ENCODE measurements around the gene LMAN2.
"Not testable (repeated sequence)": the region's sequence is repeated elsewhere in the genome, so short reads cannot be mapped to it uniquely, and the experiment has no call there.

The LMAN2 gene

DNA sequence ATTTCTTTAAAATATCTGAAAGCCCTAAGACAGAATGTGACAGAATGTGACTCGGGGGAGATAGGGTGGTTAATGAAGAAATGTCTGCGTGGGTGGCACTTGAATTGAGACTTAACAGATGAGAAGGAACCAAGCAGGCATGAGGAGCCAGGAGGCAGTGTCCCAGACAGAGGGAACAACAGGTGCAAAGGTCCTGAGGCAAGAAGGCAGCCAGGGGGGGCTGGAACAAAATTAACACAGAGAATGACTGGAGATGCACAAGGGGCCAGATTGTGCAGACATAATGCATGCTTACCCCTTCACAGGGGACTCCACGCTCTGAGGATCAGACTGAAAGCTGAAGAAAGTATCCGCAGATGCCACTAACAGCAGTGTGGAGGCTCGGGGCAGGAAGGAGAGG is 1.7 kb downstream of the LMAN2 start:
- DNase-seq (ENCODE audit: low spot score), result no peak

DNA sequence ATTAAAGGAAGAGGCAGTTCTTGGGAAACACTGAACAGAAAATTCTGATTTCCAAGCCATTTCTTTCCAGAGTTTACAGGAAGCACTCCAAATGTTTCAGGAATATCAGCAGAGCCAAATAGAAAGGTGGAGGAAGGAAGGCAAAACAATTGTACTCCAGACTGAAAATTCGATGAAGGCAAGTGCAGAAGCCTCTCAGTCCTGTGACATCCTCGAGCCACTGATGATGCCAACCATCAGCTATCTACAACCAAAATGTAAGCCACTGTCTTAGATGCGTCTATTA is 2.2 kb downstream of the LMAN2 start:
- DNase-seq (ENCODE audit: low spot score), result no peak

DNA sequence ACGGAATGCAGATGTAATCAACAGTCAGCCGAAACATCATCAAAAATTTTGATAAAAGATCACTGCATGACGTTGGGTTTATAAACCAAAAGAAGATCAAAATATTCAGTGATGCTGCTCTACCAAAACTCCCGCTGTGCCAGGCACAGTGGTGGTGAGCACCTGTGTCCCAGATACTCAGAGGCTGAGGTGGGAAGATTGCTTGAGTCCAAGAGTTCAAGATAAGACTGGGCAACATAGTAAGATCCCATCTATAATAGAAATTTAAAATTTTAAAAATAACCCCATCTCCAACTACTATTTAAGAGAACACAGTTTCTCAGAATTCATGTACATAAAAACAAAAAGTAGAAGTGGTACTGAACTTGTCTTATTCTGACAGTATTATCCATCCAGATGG is 3.8 kb downstream of the LMAN2 start:
- DNase-seq (ENCODE audit: low spot score), result no peak

DNA sequence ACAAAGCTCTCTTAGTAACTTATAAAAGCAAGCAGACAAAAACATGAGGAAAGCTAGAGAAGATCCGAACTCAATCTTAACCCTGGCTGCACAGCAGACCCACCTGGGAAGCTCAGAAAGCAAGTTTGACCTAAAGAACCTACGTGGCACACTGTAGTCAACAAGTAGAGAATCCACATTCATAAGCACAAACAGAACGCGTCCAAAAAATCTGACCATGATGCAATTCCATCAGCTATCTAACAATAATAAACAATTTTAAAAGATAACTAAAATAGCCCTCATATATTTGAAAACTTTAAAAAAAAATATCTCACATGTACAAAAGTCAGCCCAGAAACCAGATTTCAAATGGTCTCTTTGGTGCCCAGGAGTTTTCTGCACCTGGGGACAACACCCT is 4.6 kb downstream of the LMAN2 start:
- DNase-seq (ENCODE audit: low spot score), result no peak

DNA sequence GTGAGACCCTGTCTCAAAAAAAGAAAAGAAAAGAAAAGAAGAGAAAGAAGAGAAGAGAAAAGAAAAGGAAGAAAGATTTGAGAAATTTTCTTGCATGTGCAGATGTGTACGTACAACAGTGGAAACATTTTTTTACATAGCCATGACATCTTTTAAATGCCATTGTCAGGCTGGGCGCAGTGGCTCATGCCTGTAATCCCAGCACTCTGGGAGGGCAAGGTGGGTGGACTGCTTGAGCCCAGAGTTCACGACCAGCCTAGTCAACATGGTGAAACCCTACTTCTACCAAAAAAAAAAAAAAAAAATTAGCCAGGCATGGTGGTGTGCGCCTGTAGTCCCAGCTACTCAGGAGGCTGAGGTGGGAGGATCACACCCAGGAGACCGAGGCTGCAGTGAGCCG is 6.6 kb downstream of the LMAN2 start:
- DNase-seq (ENCODE audit: low spot score), result no peak

DNA sequence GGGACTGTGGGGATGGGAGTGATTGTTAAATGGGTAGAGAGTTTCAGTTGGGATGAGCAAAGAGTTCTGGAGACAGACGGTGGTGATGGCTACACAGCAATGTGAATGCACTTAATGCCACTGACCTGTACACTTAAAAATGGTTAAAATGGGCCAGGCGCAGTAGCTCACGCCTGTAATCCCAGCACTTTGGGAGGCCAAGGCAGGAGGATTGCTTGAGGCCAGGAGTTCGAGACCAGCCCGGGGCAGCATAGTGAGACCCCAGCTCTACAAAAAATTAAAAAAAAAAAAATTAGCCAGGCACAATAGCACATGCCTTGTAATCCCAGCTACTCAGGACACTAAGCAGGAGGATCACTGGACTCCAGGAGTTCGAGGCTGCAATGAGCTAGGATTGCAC is 7.7 kb downstream of the LMAN2 start:
- DNase-seq (ENCODE audit: low spot score), result no peak

DNA sequence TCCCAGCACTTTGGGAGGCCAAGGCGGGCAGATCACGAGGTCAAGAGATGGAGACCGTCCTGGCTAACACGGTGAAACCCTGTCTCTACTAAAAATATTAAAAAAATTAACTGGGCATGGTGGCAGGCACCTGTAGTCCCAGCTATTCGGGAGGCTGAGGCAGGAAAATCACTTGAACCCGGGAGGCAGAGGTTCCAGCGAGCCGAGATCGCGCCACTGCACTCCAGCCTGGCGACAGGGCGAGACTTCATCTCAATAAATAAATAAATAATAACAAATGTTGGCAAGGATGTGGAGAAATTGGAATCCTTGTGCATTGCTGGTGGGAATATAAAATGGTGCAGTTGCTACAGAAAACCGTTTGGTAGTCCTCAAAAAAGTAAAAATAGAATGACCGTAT is 8.5 kb downstream of the LMAN2 start:
- DNase-seq (ENCODE audit: low spot score), result not testable (repeated sequence)

DNA sequence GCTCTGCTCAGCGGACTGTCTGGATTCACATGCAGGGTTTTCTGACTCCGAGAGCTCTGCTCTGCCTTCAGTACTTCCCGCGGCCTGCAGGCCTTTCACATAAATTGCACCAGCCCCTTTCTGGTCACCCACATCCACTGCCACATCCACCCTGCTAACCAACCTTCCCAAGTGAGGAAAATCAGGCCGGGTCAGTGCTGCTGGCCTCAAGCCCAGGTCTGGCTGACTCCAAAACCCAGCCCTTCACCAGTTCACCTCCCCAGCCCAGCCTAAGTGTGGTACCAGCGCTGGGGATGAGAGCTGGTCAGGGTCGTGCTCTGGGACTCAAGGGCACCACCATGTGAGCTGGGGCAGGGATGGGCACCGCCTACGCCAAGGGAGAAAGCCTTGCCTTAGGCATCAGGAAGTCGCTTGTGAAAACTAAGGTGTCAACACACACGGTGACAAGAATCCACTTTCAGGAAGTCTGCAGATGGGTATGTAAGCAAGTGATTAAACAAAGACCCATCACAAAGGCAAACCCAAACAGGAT is 12.3 kb downstream of the LMAN2 start:
- DNase-seq (ENCODE audit: low spot score), result no peak

DNA sequence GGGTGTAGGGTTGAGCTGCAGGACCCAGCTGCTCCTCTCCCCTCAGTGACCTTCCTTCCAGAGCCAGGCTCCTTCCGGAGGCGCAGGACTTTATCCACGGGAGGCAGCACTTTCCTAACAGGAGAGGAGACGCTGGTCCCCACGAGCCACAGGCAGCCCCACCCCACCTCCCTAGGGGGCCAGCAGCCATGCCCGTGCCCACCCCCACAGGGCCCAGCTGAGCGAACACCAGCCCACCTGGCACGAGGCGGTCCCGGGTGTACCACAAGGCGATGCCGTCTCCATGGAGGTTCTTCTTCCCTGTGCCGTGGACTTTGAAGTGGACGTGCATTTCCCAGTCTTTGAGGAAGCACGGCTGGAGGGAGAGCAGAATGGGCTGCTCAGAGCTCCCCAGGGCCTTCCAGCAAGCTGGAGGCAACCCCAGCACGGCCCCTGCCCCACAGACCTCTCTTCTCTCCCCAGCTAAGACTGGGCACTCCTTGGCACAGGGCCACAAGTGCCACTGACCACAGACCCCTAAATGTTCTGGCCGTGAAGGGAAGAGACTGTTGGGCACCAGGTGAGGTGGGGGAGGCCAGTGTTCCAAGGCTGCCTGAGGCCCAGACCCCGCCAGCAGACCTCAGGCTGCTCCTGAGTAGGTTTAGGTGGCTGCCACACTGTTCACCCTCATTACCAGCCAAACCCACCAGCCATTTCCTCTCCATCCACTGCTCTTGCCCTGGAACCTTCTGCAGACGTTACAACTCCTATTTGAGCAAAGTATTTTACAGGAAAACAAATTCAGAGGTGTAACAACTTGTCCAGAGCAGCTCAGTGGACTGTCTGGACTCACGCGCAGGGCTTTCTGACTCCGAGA is 13.0 kb downstream of the LMAN2 start:
- DNase-seq (ENCODE audit: low spot score), result no peak

DNA sequence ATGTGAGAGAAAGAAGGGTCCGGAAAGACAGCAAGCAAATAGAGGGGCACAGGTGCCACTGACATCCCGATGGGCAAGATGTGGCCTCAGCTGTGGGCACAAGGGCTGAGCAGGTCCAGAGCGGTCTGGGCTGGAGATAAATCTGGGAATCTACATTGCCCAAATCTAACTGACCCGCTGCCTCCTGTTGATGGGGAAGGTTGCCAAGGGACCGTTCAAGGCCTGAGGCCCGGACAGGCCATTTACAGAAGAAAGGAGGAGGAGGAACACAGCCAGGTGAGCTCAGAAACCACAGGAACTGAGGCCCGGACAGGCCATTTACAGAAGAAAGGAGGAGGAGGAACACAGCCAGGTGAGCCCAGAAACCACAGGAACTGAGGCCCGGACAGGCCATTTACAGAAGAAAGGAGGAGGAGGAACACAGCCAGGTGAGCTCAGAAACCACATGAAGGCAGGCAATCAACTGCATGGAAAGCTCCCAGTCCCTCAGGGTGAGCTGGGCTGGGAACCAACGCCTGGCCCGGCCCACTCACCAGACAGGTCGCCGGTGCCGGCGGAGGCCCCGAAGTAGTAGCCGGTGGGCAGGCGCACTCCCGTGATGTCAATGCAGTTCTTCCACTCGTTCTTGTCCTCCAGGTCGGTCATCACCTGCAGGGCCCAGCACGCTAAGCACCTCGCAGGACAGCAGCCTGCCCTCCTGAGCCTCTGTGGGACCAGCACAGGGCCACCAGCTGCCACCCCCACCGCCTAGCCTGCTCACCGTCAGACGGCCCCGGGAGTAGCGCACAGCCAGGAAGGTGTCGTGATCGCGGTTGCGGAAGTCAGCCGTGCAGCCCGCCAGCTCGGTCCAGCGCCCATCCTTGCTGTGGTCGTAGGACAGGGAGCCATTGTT is 14.6 kb downstream of the LMAN2 start:
- DNase-seq (ENCODE audit: low spot score), result no peak

DNA sequence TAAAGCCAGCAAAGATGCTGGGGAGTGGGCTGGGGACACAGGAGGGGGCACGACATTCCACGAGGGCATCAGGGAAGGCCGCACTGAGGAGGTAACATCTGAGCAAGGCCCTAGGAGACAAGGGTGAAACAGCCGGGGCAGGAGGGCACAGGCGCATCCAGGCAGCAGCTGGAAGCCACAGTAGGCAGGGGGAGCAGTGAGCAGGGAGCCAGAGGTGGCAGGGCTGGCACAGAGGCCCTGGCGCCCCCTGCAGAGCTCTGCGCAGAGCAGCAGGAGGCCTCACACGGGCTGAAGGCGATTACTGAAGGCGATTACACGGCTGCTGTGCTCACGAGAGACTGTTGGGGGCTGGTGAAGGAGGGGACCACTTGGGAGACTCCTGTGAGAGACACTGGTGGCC is 15.4 kb downstream of the LMAN2 start:
- DNase-seq (ENCODE audit: low spot score), result no peak

DNA sequence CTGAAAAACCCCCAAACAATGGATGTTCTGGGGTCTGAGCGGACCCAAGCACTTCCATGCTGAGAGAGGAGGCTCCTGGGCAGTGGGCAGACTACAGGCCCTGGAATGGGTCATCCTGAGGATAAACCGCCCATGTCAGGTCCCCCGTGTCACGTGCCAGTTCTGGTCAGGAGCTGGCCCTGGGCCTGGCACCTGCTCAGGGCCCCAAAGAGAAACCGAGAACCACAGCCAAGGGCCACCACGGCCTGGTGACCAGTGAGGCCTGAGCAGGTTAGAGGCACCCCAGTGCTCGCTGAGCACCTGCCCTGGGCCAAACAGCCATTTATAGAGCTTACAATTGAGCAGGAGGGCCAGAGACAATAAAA is 15.8 kb downstream of the LMAN2 start:
- DNase-seq (ENCODE audit: low spot score), result no peak

DNA sequence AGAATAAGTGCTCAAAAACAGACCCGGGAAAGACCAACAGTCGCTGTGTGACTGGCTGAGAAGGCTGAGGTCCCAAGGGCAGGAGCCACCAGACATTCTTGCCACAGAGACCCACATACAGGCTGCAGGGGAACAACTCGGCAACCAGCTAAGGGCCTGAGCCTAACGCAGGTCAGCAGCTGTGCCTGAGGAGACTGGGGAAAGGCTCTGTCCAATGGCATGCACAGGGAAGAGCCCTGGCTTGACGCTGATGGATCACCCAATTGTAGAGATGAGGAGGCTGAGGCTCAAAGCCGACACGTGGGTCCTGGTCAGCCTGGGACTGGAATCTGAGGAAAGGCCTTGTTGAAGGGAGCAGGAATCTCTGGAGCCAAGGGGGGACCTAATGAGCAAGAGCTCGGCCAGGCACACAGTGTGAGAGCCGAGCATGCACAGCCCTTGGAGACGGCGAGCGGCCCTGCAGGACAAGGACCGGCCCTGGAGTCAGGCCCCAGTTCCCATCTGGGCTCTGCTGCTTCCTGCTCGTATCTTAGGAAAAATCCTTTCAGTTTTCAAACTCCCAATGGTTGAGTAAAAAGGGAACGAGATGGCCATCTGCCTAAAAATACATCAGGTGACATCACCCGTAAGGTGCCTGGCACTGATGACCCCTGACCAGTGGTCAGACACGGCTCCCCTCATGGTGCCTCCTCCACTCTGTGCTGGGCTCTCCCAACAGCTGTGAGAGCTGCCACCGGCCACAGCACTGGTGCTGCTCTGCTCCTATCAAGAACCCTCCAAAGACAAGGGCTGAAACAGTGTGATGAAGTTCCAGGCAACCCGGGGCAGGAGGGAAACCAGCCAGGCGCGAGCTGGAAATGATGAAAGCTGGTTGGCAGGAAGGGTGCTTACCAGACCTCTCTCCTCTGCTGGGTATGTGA is 16.4 kb downstream of the LMAN2 start:
- no peak for DNase-seq (ENCODE audit: low spot score)

DNA sequence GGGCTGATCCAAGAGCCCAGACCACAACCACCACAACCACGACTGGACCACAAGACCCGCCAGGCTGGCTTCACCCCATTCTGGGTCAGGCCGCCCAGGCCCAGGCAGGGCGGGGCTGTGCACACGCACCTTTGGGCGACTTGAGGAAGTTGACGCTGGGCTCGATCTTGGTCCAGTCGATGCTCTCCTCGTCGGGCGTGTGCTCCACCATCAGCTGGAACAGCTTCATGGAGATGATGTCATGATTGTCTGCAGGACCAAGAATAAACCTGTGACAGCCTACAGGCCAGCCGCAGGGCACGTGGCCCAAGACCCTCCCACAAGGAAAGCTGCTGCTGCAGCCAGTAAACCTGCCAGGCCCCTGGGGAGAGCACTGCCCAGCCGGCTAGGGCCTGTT is 17.3 kb downstream of the LMAN2 start:
- DNase-seq (ENCODE audit: low spot score), result no peak

DNA sequence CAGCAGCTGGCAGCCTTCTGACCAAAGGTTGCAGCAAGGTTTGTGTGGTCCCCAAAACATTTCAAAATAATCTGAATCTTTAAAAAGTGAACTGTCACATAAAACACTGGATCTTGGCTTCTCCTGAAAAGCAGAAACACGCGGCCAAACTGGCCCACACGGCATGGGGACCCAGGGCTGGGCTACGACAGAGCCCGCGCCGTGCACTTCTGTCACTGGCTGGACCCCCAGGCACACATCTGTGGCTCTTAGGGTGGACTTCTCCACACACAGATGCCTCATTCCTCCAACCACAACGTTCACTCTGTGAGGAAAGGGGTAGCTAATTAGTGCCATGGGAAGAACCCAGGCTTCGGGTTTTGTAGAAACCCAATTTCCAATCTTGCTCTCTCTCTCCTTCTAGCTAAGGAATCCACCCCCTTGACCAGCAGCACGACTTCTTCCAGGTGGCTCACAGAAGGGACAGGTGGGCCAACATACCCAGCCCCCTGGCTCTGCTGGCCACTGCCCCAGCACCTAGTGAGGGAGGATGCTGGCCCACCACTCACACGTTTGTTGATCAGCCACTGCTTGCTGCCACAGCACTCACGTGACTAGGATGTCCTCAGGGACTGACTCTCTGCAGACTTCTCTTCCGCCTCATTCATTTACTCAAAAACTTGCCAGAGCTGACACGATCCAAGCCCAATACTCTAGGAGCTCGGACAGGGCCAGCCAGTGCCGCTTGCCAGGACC is 17.9 kb downstream of the LMAN2 start:
- no peak for DNase-seq (ENCODE audit: low spot score)

DNA sequence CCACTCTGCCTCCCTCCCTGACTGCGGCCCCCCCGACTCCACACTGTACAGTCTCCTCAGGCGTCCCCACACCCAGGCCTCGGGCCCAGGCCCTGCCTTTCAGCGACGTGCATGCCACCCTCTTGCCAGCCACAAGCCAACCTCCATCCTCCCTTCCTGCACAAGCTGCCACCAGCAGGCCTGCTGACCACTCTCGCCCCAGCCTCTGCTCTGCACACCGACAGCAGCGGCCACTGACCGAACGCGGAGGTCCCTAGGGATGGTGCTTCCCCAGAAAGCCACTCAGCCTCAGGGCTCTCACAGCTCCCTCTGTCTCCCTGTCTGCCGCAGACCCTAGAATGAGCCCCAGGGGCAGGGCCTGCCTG is 18.6 kb downstream of the LMAN2 start:
- DNase-seq (ENCODE audit: low spot score), result no peak

DNA sequence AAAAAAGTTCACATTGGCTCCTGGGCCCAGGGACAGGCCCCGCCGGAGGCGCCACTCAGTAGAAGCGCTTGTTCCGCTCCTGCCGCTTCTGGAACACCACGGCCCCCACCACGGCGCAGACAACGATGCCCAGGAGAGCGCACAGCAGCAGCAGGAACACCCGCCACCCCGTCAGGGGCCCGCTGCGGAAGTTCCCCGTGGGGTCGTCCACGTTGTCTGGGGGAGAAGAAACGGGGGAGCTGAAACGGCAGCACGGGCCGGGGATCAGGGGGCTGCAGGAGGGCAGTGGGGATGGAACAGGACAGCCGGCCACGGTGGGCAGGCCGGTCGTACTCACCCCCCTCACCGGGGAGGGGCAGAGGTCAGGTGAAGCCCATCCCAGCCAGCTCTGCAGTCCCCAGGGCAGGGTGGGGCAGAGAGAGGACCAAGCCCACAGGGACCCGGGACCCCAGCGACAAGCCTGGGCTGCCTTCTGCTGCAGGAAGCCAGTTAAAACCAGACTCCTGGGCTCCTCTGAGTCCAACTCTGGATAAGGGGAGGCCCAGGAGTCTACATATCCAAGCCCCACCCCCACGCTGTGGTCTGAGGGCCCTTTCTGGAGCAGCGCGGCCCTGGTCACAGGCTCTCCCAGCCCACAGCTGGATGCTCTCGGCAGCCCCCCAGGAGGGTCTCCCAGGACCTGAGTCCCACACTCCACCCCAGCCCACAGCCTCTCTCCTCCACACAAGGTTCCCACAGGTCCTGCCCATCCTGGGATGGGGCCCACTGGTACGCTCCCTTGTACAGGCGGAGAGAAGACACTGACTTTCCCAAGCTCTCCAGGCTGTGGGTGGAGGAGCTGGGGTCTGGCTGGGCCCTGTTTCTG is 19.2 kb downstream of the LMAN2 start:
- DNase-seq (ENCODE audit: low spot score), result no peak

DNA sequence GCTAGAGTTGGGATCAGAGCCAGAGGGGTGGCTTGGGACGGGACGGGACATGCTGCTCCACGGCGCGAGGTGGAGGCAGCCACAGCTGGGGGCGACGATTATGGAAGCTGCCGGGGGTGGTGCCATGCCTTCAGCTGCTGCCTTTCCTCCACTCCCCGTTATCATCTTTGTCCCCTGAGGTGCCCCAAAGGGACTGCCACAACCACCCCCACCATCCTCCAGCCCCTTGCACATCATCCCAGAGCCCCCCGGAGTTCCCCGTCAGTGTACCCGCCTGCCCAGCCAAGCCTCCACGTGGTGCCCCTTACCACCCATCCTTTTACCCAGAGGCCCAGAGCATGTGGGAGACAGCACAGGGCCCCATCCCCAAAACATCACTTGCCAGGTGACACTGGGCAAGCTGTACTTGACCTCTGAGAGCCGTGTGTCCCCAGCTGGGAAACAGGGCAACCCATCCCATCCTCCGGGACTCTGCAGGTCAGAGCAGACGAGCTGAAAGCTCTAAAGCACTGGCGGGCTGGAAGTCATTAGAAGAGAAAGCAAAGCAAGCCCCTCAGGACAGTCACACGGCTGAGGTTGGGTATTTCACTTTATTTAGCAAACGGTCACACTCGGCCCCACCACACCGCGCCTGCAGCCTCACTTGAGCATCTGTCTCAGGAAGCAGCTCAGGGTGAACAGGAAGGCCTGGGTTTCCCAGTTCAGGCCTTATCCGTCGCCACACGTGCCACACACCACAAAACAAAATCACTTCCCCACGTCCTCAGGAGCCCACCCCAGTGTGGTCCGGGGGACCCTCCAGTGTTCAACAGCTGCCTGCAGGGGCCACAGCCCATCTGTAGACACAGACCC is 20.3 kb downstream of the LMAN2 start:
- DNase-seq (ENCODE audit: low spot score), result no peak

DNA sequence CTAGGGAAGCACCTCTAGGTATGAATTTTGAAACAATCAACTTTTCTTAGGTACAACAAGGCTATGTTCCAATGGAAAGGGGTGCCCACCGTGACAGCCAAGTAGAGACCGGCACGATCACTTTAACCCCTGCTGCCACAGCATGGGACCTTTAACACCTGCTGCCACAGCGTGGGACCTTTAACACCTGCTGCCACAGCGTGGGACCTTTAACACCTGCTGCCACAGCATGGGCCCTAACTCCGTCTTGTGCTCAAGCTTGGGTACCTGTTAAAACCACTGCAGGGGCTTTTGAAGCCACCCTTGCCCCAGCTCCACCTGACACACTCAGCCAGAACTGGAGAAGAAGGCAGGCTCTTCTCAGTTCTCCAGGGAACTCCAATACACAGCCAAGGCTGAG is 21.6 kb downstream of the LMAN2 start:
- no peak for DNase-seq (ENCODE audit: low spot score)

Measured in SK-N-DZ (cell line).